NCI-H524 (cell line): ENCODE data around the gene SELENOT.

Experiments used
- DNase-seq, 2 experiments: peaks; one replicate each; lab custom pipeline; 2025; lab: John Stamatoyannopoulos, UW

The SELENOT gene

DNA sequence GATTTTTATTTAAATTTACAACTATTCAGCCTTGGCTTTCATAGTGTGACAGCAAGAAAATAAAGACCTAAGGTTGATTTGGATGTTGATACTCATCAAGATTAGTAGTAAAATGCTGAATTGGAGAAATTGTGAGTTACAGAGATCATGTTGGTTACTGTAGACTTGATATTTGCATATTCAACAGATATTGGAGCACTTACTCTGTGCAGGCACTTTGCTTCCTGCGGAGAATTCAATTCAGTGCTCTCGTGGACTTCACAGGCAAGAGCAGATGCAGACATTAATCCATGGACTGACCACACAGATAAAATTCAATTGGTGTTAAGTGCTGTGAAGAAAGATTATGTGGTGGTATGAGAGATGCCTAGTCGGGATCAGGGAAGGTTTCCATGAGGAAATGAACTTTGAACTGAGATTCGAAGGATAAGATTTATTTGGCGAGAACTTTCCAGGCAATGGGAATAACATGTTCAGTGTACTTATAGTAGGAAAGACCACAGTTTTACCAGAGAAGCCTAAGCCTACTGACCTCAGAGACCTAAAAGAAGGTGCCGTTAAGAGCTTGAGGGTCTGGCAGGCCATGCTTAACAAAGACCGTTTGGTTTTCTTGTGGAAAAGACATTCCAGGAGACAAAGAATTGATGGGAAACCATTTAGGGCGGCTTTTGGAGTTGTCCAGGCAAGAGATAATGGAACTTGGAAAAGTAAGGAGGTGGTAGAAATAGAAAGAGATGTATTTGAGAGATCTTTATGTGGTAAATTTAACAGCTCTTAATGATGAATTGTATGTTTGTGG lies 4.3 kb downstream of the SELENOT start:
- DNase-seq, result no peak

DNA sequence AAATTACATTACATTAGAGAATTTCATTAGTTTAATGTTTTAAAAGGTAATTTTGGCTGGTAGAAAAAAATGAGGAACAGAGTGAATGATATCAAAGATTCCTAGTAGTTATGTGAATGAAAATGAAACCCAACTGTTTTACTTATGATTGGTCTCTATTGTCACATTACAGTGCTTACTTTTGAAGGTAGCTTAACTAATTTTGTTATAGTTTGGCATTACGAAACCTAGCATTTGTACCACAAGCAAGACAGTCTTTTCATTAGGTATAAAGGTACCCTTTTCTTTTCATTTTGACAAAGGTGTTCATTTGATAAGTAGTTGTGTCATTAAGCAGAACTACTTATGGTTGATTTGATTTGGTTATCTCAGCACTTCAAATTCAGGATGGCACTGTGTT lies 6.9 kb downstream of the SELENOT start:
- DNase-seq, result no peak

DNA sequence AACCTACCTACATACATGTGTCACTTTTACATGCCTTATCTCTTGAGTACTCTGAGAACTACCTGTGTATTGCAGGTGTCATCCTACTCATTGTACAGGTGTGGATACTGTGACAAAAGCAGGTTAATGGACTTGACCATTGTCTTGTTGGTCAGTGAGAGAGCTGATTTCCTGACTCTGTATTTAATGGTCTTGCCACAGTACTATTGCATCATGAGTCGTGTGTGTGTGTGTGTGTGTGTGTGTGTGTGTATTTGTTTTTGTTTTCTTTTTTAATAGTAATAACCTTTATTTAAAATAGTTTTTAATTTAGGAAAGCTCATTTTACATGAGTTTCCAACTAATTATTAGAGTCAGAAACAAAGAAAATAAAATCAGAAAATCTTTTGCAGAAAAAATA lies 7.7 kb downstream of the SELENOT start:
- no peak for DNase-seq

DNA sequence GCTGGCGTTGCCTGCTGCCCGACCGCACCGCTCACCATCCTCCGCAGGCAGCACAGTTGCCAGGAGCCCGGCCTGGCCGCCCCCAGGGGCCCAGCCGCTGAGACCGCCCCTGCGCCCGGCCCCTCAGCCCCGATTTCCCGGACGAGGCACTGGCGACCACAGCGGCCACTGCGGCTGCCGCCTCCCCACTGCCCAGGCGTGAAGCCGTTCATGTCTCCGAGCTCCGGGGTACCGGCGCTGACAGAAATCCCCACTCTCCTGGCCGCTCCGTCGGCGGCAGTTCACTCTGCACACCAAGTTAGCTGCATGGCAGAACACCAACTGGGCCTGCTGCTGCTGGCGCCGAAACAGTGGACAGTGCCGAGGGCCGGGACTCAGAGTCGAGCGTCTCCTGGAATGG lies 8.5 kb downstream of the SELENOT start:
- no peak for DNase-seq

DNA sequence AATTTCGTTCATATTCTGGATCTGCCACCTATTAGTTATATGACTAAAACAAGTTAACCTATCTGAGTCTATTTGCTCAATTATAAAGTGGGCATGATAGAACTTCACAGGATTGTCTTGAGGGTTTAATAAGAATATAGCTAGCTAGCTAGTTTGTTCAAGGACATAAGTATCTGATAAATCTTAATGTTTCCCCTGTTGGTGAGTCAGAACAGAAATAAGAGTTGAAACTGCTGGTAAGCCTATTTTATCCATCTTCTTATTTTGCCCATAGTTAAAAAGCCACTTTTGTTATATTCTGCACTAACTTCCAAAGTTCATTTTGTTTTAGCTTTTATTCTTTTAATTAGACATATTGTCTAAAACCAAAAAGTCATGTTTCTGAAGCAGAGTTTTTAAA lies 9.4 kb downstream of the SELENOT start:
- no peak for DNase-seq

DNA sequence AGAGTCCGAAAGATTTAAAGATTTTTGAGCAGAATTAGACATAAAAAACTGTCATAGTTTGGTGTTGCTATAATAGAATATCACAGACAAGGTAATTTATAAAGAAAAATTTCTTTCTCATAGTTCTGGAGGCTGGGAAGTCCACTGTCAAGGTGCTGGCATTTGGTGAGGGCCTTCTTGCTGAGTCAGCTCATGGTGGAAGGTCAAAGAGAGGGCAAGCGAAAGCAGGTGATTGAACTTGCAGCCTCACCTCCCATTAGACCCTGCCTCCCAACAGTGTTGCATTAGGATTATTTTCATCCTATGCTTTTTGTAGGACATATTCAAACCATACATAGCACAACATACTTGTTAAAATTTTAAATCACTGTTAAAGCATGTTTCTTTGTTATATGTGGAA lies 9.9 kb downstream of the SELENOT start:
- no peak for DNase-seq

DNA sequence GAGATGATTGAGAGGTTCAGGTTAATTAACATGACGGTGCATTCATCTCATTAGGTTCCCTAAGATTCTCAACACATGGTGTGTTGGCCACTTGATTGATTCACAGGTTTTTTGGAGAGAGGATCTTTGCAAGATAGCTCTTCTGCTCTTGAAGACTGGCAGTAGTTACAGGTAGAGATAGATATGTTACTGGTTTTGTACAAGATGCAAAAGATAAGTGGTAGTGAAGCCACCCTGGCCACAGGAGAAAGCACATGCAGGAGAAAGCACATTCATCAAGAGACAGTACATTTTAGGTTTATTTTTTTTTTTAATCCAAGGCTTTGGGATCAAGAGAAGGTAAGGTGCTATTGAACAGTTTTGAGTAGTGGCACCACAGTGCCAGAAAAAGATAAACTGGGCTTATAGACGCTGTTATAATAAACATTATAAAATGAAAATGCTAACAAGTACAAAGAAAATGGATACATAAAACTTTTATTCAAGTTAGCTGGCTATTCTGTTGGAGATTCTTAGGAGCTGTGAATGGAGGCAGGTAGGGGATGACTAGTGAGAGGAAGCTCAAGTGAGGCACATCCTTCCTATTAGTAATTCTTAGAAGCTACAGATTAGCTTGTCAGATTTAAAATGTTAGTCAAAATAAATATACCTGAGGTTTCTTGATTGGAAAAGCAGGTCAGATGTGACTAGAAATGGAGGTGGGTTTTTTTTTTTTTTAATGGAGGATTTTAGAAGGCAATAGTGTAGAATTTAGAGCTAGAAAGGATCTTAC lies 10.8 kb downstream of the SELENOT start:
- no peak for DNase-seq

DNA sequence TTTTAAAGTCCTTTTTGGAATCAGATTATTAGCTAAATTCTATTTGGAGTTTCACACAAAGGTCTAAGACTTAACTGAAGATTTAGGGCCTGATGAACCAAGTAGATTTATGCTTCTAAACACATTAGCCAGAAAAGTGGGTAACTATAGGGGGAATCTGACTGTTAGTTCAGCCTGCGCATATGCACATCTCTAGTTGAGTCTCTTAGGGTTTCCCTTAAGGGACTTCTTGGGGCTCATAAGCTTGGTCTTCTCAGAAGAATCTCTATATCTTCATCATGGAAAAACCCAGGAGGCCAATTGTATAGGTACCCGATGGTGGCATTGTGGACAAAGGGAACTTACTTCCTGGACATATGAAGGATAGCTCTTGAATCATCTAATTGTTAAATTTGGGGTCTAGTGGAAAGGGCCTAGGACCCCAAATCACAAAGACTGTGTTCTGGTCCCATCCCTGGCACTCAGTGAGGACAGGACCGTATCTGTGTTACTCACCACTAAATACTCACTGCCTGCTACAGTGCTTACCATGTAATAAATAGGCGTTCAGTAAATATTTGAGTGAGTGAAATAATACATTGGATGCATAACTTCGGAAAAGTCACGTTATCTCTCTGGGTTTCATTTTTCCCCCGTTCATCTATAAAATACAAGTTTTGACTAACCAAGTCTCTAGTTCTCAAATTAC lies 17.0 kb downstream of the SELENOT start:
- no peak for DNase-seq

DNA sequence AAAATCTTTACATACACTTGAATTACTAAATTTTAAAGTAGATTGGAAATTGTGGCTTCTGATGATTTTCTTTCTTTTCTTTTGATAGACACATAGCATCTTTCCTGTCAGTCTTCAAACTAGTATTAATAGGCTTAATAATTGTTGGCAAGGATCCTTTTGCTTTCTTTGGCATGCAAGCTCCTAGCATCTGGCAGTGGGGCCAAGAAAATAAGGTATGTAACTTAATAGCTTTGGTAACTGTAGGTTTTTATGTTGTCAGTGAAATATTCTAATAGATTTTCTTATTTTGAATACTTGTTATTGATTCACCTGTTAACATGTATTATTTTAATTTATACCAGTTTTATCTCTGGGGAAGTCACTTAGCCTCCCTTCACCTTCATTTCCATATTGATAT lies 19.8 kb downstream of the SELENOT start:
- DNase-seq, result peak in 1 of 2 experiments; percentile 50

DNA sequence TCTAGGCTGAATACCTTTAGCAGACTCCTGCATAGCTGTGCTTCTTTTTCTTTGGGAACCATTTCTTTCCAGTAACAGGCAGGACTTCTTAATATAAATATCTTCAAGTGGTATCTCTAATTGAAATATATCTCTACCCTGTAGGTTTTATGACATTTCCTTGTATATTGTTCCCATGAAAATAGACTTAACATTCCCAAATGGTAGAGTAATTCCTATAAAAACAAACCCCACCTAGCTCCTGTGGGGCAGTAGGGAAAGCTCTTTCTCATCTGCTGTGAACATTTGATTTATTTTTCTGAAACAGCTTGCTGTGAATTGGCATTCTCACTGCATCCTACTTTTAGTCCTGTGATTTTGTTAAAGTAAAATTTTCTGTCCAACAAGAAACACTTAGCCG lies 20.8 kb downstream of the SELENOT start:
- no peak for DNase-seq

DNA sequence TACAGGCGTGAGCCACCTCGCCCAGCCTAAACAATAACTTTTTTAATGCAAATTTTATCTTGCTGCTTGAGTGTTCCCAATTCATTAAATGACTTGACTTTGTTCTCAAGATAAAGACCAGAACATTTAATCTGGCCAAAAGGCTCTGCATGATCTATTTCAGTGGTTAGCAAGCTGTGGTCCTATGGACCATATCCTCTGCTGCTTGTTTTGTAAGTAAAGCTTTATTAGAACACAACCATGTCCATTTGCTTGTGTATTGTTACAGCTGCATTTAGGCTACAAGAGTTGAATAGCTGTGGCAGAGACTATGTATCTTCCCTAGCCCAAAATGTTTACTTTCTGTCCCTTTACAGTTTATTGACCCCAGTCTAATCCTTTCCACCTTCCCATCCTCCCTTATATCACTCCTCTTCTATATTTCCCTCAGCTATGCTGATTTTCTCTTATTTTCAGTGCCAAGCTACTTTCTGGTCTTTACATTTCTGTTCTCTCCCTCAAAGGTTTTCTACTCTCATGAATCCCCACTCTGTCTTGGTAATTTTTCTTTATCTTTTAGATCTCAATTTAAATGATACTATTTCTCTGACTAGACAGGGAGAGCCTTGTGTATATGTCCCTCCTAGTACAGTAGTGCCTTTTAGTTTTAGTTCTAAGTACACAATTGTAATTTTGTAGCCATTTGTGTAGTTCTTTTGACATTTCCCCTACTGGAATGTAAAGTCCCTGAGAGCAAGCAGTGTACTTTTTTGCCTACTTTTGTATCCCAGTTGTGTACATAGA lies 23.2 kb downstream of the SELENOT start:
- no peak for DNase-seq

DNA sequence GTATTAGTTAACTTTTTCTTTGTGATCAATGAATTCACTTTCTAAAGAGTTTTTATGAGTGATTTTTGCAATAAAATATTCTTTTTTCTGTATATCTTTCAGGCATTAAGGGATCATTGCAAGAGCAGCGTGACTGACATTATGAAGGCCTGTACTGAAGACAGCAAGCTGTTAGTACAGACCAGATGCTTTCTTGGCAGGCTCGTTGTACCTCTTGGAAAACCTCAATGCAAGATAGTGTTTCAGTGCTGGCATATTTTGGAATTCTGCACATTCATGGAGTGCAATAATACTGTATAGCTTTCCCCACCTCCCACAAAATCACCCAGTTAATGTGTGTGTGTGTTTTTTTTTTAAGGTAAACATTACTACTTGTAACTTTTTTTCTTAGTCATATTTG lies 24.4 kb downstream of the SELENOT start:
- peak in 1 of 2 experiments; percentile 9 for DNase-seq

DNA sequence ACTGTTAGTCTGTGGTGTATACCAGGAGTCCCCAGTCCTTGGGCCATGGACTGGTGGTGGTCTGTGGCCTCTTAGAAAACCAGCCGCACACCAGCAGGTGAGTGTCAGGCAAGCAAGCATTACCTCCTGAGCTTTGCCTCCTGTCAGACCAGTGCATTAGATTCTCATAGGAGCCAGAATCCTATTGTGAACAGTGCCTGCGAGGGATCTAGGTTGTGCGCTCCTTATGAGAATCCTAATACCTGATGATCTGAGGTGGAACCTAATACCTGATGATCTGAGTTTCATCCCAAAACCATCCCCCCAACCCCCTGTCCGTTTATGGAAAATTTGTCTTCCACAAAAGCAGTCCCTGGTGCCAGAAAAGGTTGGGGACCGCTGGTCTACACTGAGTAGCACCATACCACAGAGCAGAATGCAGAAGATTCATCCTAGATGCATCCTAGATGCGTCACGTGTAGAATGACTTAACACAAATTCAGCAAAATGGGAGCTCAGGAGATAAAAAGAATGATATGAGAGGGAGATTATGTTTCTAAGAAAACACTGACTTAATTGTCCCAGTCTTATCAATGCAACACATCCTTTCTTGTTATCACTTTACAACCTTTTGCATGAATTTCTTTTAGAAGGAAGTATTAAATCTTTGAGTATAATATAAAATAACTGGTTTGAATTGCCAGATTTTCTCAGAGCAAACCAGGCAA lies 28.5 kb downstream of the SELENOT start:
- DNase-seq, result no peak

DNA sequence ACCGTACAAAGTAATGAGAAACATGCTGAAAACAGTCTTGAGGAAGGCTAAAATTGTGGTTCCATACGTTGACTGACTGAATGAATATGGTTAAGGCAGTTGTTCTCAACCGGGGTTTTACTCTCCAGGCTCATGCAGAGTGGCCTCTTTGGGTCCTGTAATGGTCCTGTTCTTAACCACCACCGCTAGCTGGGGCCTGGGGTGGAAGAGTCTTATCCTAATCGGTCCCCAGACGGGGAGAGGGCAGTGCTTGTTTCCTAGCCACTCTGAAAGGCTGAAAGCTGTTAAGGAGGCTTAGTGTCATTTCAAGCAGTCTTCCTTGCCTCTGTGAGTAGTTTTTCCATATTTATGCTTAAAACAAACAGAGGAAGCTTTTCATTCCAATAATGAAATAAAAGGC lies 32.0 kb downstream of the SELENOT start:
- peak; percentile 20 to 61 for DNase-seq

DNA sequence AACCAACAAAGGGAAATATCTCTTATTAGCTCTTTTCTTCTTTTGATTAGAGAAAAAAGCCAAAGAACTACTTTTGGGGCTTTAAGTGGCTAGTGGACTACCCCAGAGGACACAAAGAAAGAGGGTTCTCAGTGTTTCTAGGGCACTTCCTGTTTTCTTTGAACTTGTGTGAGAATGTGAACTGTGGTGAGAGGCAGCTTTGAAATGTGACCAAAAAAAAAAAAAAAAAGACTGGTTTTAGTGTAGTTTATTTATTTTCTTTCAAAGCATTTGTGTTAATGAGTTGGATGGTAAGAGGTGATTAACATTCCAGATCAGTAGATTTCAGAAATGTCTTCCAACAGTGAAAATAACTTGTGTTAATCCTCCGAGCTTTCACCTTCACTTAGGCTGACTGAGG lies 32.4 kb downstream of the SELENOT start:
- no peak for DNase-seq

DNA sequence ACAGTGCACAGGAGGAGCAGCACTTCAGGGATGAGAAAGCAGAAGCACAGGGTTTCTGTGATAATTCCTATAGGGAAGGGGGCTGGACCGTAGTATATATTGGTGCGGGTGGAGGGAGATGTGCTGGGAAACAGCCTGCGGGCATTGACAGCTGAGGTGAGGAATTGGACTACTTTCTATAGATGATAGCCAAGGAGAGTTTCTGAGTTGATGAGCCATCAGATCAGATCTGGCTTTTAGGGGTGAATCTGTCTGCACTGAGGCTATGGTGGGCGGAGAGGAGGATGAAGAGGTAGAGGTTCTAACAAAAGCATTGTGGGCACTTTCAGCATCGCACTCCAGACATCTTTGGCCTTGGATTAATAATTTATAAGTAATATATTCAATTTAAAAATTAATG lies 33.1 kb downstream of the SELENOT start:
- DNase-seq, result no peak

DNA sequence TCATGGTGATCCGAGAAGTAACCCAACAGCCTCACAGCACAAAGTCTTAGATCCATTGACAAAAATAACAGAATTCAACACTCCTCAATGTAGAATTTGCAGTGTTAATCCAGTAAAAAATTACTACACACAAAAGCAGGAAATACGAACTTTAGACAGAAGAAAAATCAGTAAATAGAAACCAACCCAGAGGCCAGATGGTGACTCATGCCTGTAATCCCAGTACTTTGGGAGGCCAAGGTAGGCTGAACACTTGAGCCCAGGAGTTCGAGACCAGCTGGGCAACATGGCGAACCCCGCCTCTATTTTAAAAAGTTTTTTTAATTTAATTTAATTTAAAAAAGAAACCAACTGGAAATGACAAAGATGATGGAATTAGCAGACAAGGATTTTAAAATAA lies 36.1 kb downstream of the SELENOT start:
- no peak for DNase-seq

DNA sequence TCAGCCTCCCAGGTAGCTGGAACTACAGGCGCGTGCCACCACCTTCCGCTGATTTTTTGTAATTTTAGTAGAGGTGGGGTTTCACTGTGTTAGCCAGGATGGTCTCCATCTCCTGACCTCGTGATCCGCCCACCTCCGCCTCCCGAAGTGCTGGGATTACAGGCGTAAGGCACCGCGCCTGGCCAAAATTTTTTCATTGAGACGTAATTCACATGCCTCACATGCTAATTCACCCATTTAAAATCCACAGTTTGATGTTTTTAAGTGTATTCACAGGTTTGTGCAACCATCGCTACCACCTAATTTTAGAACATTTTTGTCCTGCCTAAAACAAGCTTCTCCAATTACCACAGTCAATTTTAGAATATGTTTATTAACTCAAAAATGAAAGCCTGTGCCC lies 37.1 kb downstream of the SELENOT start:
- no peak for DNase-seq

DNA sequence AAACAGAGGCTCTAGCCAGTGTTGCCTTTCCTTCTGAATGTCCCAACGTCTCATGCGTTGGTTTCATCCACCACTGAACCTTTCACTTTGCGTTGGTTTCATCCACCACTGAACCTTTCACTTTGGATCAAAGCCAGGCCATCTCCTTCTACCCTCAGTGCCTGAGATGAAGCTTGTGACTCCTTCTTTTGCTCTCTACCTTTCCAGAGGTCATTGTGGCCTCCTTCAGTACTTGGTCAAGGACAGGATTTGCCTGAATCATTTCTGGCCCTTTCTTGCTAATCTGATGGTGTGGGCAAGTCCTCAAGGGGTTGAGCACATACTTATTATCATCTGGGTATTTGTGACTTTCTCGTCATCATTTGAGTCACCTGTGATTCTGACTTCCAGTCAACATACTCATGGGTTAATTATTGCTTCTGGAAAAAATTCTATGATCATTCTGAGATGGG lies 50.0 kb downstream of the SELENOT start:
- DNase-seq, result no peak

DNA sequence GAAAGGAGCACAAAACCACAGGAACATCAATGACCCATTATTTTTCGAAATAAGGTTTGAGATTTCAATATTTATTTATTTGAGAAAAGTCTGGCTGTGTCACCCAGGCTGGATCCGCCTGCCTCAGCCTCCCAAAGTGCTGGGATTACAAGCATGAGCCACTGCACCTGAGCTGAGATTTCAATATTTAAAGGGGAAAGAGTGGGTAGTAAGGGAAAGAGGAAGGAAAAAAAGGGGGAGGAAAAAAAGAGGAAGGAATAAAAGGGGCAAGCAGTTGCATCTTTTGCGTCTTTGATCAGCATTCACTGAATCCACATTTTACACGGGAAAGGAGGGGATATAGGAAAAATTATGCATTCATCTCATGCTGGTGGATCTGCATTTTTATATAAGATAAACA lies 53.2 kb downstream of the SELENOT start:
- DNase-seq, result no peak

DNA sequence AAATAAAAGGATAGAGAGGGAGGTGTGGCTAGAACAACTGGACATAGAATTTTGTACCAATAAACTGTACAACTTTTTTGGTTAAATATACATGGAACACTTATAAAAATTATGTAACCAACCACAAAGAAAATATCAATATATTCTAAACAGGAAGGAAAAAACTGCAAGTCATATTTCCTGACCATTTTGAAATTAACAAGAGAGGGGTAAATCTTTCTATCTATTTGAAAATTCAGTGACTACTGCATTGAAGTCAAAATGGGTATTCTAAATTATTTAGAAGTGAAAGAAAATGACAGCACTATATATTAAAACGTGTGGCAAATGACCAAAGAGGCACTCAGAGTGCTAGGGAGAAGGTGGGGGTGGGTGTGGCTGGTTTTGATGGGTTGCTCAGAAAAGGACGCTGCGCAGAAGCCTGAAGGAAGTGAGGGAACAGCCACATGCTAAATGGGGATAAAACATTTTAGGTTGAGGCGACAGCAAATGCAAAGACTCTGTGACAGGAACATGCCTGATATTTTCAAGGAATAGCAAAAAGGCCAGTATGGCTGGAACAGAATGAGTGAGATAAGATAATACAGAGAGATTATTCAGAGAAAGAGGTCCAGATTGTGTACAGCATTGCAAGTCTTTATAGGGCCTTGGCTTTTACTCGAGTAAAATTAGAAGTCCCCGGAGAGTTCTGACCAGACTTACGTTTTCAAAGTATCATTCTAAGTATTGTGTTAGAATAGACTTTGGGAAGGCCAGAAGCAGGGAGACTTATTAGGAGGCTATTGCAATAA lies 59.5 kb downstream of the SELENOT start:
- DNase-seq, result no peak
